Measurements from ENCODE around the gene PAX8. TPM values are rescaled to one million over a fixed set of nuclear protein-coding genes. Genes with fewer than 3 reads are reported as not detected.

Gene PAX8
- total and polyA plus RNA-seq, 2 of the 13 experiments (the other 11 are each of a cell fraction or from before 2014, with no cell fraction given), result 1.5 to 8.8 TPM

GRCh38 chr2:113219889-113220641 is 58.7 kb downstream of the PAX8 start (continued):
- TF ChIP-seq ZNF557 (CRISPR knock-in tag; IDR thresholded peaks at IDR 0.05) (peak; percentile 61; the same call in 1 of the 2 replicates), HMGXB4 (CRISPR knock-in tag; IDR thresholded peaks at IDR 0.05; ENCODE audit: borderline replicate concordance in 1 of 2, low read depth in 1 of 2) (peak; percentile 56 to 64; a peak in 1 of 4 replicates), ZGPAT (CRISPR knock-in tag; IDR thresholded peaks at IDR 0.05) (peak; percentile 66), ZMYM4 (CRISPR knock-in tag; IDR thresholded peaks at IDR 0.05) (peak; percentile 79), ZNF776 (CRISPR knock-in tag; IDR thresholded peaks at IDR 0.05) (no peak), SOX13 (IDR thresholded peaks at IDR 0.05) (no peak), SOX13 (CRISPR knock-in tag; conservative IDR thresholded peaks at IDR 0.05 in 1 of 2, IDR thresholded peaks at IDR 0.05 in 1 of 2) (peak in 1 of 2 experiments; percentile 40; a peak in 1 of 4 replicates), PAWR (CRISPR knock-in tag; IDR thresholded peaks at IDR 0.05; ENCODE audit: borderline replicate concordance) (no peak), ZEB1 (IDR thresholded peaks at IDR 0.05; ENCODE audit: insufficient replicate concordance, low read depth) (peak; percentile 69), SIX1 (CRISPR knock-in tag; IDR thresholded peaks at IDR 0.05; ENCODE audit: borderline replicate concordance) (no peak), BRF2 (CRISPR knock-in tag; IDR thresholded peaks at IDR 0.05) (no peak), ISL2 (CRISPR knock-in tag; IDR thresholded peaks at IDR 0.05) (peak; percentile 74; the same call in 1 of the 2 replicates), ZSCAN9 (CRISPR knock-in tag; IDR thresholded peaks at IDR 0.05; ENCODE audit: borderline replicate concordance) (no peak), STAT6 (CRISPR knock-in tag; IDR thresholded peaks at IDR 0.05; ENCODE audit: borderline replicate concordance) (no peak), GABPA (IDR thresholded peaks at IDR 0.05; ENCODE audit: low read depth, low read length) (peak; percentile 41; the same call in 1 of the 2 replicates), GABPA (CRISPR knock-in tag; IDR thresholded peaks at IDR 0.05; ENCODE audit: low read depth) (peak; percentile 85), ISX (CRISPR knock-in tag; conservative IDR thresholded peaks at IDR 0.05) (no peak), ZNF766 (CRISPR knock-in tag; IDR thresholded peaks at IDR 0.05; ENCODE audit: borderline replicate concordance) (no peak), ATAD3A (CRISPR knock-in tag; IDR thresholded peaks at IDR 0.05) (no peak), ERF (CRISPR knock-in tag; IDR thresholded peaks at IDR 0.05) (peak; percentile 76), SOX6 (IDR thresholded peaks at IDR 0.05) (no peak), SOX6 (CRISPR knock-in tag; IDR thresholded peaks at IDR 0.05) (peak; percentile 61), NR2F2 (IDR thresholded peaks at IDR 0.05; ENCODE audit: borderline replicate concordance, low read depth) (peak; percentile 25; the same call in 1 of the 2 replicates), NPAS2 (CRISPR knock-in tag; IDR thresholded peaks at IDR 0.05; ENCODE audit: borderline replicate concordance) (no peak)
